ENCODE results near the gene ORM1.

GRCh38 chr9:114370968-114371320, 48.0 kb downstream of the ORM1 start:
- TF ChIP-seq CTCF (IDR thresholded peaks at IDR 0.05) (no peak), POLR2A (IDR thresholded peaks at IDR 0.05) (no peak)

Data from adrenal gland (tissue), 5 donors.